ENCODE measurements around the gene EEPD1. TPM values are rescaled to one million over a fixed set of nuclear protein-coding genes. Genes with fewer than 3 reads are reported as not detected.

EEPD1 gene
- polyA plus RNA-seq, 1 of the 3 experiments (the other 2 are of a cell fraction), result 5.0 TPM

GRCh38 chr7:36287371-36288241 lies 134.6 kb downstream of the EEPD1 start:
- Histone ChIP-seq H3K9ac (no peak overlapping the region), H3K36me3 (replicated peaks in 1 of 2; ENCODE audit: control insufficient read depth in 1 of 2, insufficient read depth in 2 of 2, low read length in 1 of 2) (peaks cover 0 to 3% of the 10 kb centered on the region in 2 experiments), H3K27ac (ENCODE audit: low read depth in 2 of 2, low read length in 1 of 2) (no peak overlapping the region), H3K9me3 (no peaks in the 10 kb centered on the region), H3K4me3 (ENCODE audit: low read depth in 2 of 2, low read length in 1 of 2) (no peak overlapping the region), H3K4me2 (no peak overlapping the region), H4K20me1 (ENCODE audit: insufficient read depth) (no peaks in the 10 kb centered on the region), H3F3A (replicated peaks; ENCODE audit: insufficient read depth) (no peaks in the 10 kb centered on the region), H2AFZ (ENCODE audit: low read depth) (no peak overlapping the region), H3K4me1 (ENCODE audit: control insufficient read depth in 1 of 2, insufficient read depth in 2 of 2, low read depth in 1 of 2, low read length in 1 of 2) (peaks cover 3 to 32% of the 10 kb centered on the region in 2 experiments; a peak in 2 of 4 replicates), H3K27me3 (ENCODE audit: insufficient read depth) (no peaks in the 10 kb centered on the region), H3K9me2 (no peaks in the 10 kb centered on the region), H3K79me2 (ENCODE audit: insufficient read depth) (no peaks in the 10 kb centered on the region)
- peak; percentile 54 for DNase-seq
- POLR2A ChIA-PET, result interaction anchor here (1.0 kb wide), 1 partner anchor 72 kb away, joined by 4 read pairs; no protein-coding TSS in a partner anchor
- TF ChIP-seq NFIC (IDR thresholded peaks at IDR 0.05; ENCODE audit: borderline replicate concordance) (no peak), FOXJ3 (CRISPR knock-in tag; IDR thresholded peaks at IDR 0.05) (no peak), USF2 (IDR thresholded peaks at IDR 0.05; ENCODE audit: borderline replicate concordance, low read depth, low read length) (no peak), REST (IDR thresholded peaks at IDR 0.05; ENCODE audit: low read depth, low read length) (no peak), MXI1 (IDR thresholded peaks at IDR 0.05; ENCODE audit: low read depth, low read length) (no peak), EZH2phosphoT487 (IDR thresholded peaks at IDR 0.05; ENCODE audit: borderline replicate concordance, low read depth) (no peak), TEAD4 (IDR thresholded peaks at IDR 0.05; ENCODE audit: borderline replicate concordance, insufficient read depth) (no peak), CTCF (IDR thresholded peaks at IDR 0.05) (no peak), IRF3 (IDR thresholded peaks at IDR 0.05; ENCODE audit: low read depth, low read length) (no peak), ELF1 (IDR thresholded peaks at IDR 0.05) (no peak), SMC3 (IDR thresholded peaks at IDR 0.05; ENCODE audit: low read depth, low read length) (no peak), RAD21 (IDR thresholded peaks at IDR 0.05; ENCODE audit: low read length) (no peak), SIN3A (IDR thresholded peaks at IDR 0.05; ENCODE audit: borderline replicate concordance, low read depth, low read length) (no peak)
- CTCF ChIA-PET, result interaction anchor here (0.6 to 25.4 kb wide), 8 partner anchors 8 to 486 kb away, joined by 3 to 369 read pairs (median 4); partner anchors contain the start of gene SEPTIN7
- WGBS (ENCODE audit: low lambda C conversion rate), result 71% methylated on average over 19 of the region's 19 CpGs

Data from SK-N-SH (cell line).